GM12874 (cell line): ENCODE measurements around the gene C9orf50.

ENCODE experiments used
- TF ChIP-seq, protein P1 (sequence below): IDR thresholded peaks from 2 replicates; pipeline ENCODE4 v1.5.1; 2011; ENCODE audit warnings: low read depth, mild to moderate bottlenecking, control low read depth, low read length, moderate library complexity; ENCODE audit not compliant: insufficient read depth

Gene C9orf50

DNA sequence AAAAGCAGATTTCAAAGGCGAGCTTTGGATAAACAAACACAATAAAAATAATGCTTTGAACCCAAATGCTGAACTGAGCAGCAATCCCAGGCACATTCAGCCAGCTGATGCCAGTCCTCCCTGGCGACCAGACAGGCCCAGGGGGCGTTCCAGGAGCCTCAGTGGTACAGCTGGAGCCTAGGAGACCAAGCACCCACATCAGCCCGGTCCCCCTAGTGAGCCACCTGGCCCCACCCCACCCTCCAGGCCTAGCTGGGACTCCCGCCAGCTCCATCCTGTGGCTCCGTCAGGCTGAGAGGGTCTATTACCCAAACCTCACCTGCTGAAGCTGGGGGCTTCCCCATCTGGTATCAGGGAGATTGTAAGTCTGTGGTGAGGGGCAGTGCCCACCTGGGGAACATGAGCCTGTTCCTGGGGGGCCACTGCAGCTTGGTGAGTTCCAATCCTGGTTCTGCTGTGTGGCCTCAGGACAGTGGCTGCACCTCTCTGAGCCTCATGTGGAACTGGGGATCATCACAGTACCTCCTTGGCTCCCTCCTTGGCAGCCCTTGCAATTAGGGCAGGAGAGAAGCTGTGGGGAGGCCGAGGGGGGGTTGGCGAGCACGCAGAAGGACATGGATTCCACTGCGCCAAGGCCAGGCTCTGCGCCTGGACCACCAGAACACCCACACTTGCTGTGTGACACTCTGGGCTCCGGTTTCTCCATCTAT is 16.7 kb downstream of the C9orf50 start:
- TF ChIP-seq, protein P1, sequence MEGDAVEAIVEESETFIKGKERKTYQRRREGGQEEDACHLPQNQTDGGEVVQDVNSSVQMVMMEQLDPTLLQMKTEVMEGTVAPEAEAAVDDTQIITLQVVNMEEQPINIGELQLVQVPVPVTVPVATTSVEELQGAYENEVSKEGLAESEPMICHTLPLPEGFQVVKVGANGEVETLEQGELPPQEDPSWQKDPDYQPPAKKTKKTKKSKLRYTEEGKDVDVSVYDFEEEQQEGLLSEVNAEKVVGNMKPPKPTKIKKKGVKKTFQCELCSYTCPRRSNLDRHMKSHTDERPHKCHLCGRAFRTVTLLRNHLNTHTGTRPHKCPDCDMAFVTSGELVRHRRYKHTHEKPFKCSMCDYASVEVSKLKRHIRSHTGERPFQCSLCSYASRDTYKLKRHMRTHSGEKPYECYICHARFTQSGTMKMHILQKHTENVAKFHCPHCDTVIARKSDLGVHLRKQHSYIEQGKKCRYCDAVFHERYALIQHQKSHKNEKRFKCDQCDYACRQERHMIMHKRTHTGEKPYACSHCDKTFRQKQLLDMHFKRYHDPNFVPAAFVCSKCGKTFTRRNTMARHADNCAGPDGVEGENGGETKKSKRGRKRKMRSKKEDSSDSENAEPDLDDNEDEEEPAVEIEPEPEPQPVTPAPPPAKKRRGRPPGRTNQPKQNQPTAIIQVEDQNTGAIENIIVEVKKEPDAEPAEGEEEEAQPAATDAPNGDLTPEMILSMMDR = no peak

DNA sequence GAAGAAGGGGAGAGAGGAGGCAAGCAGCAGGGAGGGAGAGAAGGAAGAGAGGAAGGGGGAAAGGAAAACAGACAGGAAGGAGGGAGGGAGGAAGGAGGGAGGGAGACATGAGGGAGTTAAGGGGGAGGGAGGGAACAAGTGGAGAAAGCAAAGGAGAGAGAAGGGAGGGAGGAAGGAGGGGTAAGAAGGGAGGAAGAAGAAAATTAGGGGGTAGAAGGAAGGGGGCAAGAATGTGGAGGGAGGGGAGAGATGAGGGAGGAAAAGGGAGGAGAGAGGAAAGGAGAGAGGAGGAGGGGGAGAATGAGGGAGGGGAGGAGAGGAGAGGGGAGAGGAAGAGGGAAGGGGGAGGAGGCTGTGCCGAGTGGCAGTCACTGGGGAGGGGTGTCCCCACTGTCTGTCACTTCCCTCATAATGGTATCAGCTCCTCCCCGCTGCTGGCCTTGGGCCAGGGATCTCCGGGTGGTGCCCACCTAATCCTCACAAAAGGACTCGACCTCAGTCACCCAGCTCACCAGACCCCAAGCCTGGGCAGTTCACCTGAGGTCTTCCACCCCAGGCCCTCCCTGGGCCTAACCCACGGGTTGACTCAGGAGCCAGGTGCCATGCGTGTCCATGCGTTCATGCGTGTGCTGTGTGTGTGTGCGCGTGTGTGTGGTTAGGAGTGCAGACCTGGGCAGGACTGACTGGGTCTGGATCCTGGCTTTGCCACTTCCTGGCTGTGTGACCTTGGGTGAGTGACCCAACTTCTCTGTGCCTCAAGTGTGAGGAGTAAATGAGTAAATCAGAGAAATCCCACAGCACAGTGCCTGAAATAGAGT is 18.1 kb downstream of the C9orf50 start:
- TF ChIP-seq, protein P1 = no peak

DNA sequence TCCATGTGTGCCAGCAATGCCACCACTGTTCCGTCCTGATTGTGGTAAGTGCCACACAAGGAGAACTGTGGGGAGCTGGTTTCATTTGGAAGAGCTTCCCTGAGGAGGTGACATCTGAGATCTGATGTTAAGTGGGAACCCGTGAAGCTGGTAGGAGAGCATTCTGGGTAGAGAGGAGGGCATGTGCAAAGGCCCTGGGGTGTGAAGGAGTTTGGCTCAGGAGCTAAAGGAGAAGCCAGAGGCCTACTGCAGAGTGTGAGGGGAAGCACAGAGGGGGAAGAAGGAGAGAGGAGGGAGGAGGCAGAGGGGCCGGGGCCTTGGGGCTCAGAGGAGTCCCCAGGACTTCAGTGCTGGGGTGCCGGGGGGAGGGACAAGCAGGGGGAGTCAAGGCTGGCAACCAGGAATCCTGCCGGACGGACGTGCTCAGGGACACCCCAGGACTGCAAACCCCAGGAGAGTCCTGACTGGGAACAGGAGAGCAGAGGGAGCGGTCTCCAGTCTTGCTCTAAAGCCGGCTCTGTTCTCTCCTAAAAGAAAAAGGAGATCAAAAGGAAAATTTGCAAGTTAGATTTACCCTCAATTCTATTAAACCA is 19.7 kb downstream of the C9orf50 start:
- TF ChIP-seq, protein P1 = no peak

DNA sequence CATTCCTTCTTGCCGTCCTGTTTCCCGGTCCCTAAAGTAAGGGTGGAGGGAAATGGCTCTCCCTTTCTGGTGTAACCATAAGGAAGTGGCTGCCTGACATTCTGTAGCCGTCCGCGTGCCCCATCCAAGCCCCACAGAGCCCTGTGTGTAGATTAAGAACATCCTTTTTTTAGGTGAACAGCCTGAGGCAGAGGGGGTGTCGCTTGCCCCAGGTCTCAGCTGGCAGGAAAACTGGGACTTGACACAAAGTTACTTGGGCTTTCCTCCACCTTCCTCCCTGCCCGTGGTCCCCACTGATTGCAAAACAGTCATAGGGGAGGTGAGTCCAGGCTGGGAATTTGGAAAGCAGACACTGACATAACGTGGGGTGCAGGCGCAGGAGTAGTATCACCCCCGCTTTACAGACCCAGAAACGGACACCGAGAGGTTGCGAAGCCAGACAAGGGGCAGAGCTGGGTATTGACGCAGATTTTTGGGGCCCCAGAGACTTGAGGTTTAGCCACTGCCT is 22.8 kb downstream of the C9orf50 start:
- TF ChIP-seq, protein P1 = no peak

DNA sequence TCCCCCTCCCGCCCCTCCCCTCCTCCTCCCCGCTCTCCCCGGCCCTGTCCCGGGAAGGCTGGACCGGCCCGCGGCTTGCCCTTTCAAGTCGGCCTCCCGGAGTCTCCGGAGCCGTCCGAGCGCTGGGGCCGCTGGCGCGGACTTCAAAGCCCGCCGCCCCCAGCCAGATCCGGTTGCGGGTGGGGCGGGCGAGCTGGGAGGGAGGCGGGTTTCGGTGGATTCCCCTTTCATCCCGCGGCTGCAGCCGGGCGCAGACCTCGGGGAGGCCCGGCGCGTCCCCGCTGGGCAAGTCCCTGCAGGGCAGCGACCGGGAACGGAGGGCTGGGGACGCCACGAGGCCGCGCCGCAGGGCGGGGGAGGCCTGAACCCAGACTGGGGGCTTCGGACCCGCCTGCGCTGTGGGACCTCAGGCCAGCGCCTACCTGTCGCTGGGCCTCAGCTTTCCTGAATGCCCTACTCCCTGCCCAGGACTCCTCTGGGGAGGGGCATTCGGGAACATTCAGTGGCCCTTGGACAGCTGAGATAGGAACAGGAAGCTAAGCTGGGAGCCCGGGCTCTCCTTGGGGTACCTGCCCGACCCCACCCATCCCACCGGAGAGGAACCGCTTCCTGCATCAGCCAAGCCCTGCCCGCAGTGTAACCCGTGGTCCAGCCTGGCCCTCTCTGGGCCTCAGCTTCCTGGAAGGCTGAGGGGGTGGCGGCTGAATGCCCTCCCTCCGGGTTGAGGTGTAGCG is 23.4 kb downstream of the C9orf50 start:
- TF ChIP-seq, protein P1 = no peak

DNA sequence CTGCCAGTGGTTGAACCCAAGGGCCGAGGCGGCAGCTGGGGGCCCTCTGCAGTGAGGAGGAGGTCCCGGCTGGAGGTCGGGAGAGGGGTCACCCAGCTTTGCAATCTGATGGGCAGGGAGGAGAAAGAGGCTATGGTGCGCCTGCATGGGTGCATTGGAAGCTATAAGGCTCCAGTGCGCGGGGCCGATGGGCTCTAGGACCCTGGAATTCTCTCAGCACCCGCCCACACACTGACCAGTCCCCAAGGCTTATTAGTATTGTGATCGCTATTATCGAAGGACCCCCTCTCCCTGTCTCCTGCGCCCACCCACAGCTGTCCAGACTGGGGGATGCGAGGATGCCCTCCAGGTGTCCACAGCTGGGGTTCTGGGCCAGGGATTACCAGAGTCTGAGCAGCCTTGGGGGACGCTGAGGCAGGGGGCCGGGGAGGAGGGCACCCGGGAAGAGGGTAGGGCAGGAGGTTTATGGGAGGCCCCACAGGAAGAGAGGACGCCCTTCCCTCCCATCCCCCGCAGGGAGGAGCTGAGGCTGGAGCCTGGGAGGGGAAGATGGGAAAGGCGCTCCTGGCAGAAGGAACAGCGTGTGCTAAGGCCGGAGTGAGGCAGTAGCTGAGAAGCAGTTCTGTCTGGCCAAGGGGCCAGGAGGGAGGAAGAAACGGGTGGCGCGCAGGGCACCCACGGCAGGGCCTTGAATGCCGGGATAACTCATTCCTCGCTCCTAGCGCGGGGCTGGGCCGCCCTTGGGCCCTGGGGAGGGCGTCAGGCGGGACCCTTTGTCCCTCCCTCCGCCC is 24.2 kb downstream of the C9orf50 start:
- TF ChIP-seq, protein P1 = no peak
